HepG2 (cell line): ENCODE data around the gene ARHGAP19. TPM values are rescaled to one million over a fixed set of nuclear protein-coding genes. Genes with fewer than 3 reads are reported as not detected.
A peak's percentile ranks its signal among the peaks of the same experiment; 100 is the strongest.

Source experiments
- BATF2 ChIP-seq: sonication (generic); formaldehyde crosslinking; IDR thresholded peaks from 2 replicates; pipeline ENCODE4 v1.8.0; 2022; ENCODE audit warnings: mild to moderate bottlenecking, missing genetic modification reagents, moderate library complexity
- EEA1 ChIP-seq: sonication (generic); formaldehyde crosslinking; IDR thresholded peaks from 2 replicates; pipeline ENCODE4 v1.5.1; 2020; ENCODE audit warnings: mild to moderate bottlenecking, missing genetic modification reagents, borderline replicate concordance
- EP300 ChIP-seq, 3 experiments: sonication (generic) in 1 of 3; formaldehyde crosslinking in 1 of 3; IDR thresholded peaks; 2 replicates each; pipeline versions ENCODE4 v1.5.1 to v1.6.1; 2011 to 2020; ENCODE audit warnings: low read depth in 2 of 3, low read length in 2 of 3, borderline replicate concordance in 1 of 3, improper control_type of control experiment in 1 of 3, mild to moderate bottlenecking in 1 of 3, missing genetic modification reagents in 1 of 3, moderate library complexity in 1 of 3
- FOXK1 ChIP-seq: sonication (generic); formaldehyde crosslinking; IDR thresholded peaks from 2 replicates; pipeline ENCODE4 v1.4.0; 2020; ENCODE audit warnings: low read depth, missing genetic modification reagents, borderline replicate concordance
- FOXO4 ChIP-seq: sonication (generic); formaldehyde crosslinking; conservative IDR thresholded peaks from 2 replicates; pipeline ENCODE4 v1.8.1; 2023; ENCODE audit warnings: missing genetic modification reagents
- GLMP ChIP-seq: sonication (generic); formaldehyde crosslinking; IDR thresholded peaks from 2 replicates; pipeline ENCODE4 v1.9.0; 2021; ENCODE audit warnings: missing genetic modification reagents, mild to moderate bottlenecking, borderline replicate concordance
- HNRNPLL ChIP-seq: fragments of 200-400 bp; formaldehyde crosslinking; IDR thresholded peaks from 2 replicates; pipeline ENCODE4 v1.6.1; 2017; ENCODE audit warnings: mild to moderate bottlenecking, low read depth, low read length; ENCODE audit not compliant: poor library complexity, severe bottlenecking
- HOXA9 ChIP-seq: sonication (generic); formaldehyde crosslinking; IDR thresholded peaks from 2 replicates; pipeline ENCODE4 v1.8.1; 2022; ENCODE audit warnings: missing genetic modification reagents, mild to moderate bottlenecking, moderate library complexity, borderline replicate concordance
- KDM3A ChIP-seq: IDR thresholded peaks from 2 replicates; pipeline ENCODE4 v1.6.1; 2018; ENCODE audit warnings: low read depth, missing compliant biosample characterization
- KDM5B ChIP-seq: sonication (generic); formaldehyde crosslinking; IDR thresholded peaks from 2 replicates; pipeline ENCODE4 v1.4.0; 2020; ENCODE audit warnings: missing genetic modification reagents, mild to moderate bottlenecking, borderline replicate concordance
- NR2F1 ChIP-seq, 2 experiments: fragments of 450-650 bp in 1 of 2; formaldehyde crosslinking in 1 of 2; IDR thresholded peaks; 2 replicates each; pipeline versions ENCODE4 v1.5.0 to v1.6.1; 2016 to 2020; ENCODE audit warnings: mild to moderate bottlenecking in 1 of 2, missing compliant biosample characterization in 1 of 2, missing genetic modification reagents in 1 of 2, moderate library complexity in 1 of 2
- U2AF1 ChIP-seq: fragments of 200-400 bp; formaldehyde crosslinking; optimal IDR thresholded peaks from 2 replicates; pipeline ENCODE3; 2017; ENCODE audit warnings: mild to moderate bottlenecking, low read depth, low read length
- ZBTB33 ChIP-seq: sonication (generic); formaldehyde crosslinking; IDR thresholded peaks from 2 replicates; pipeline ENCODE4 v1.4.0; 2020; ENCODE audit warnings: missing genetic modification reagents
- ZFP91 ChIP-seq: sonication (generic); formaldehyde crosslinking; IDR thresholded peaks from 2 replicates; pipeline ENCODE4 v1.9.0; 2022; ENCODE audit warnings: missing genetic modification reagents, mild to moderate bottlenecking, borderline replicate concordance
- ZIK1 ChIP-seq: sonication (generic); formaldehyde crosslinking; IDR thresholded peaks from 2 replicates; pipeline ENCODE4 v1.5.0; 2020; ENCODE audit warnings: mild to moderate bottlenecking, low read depth, missing genetic modification reagents, borderline replicate concordance
- ZMAT3 ChIP-seq: sonication (generic); formaldehyde crosslinking; conservative IDR thresholded peaks from 2 replicates; pipeline ENCODE4 v1.7.0; 2021; ENCODE audit warnings: missing genetic modification reagents
- ZNF160 ChIP-seq: sonication (generic); formaldehyde crosslinking; IDR thresholded peaks from 2 replicates; pipeline ENCODE4 v1.8.0; 2022; ENCODE audit warnings: mild to moderate bottlenecking, inconsistent platforms, missing genetic modification reagents
- ZNF431 ChIP-seq: sonication (generic); formaldehyde crosslinking; IDR thresholded peaks from 2 replicates; pipeline ENCODE4 v1.9.0; 2022; ENCODE audit warnings: missing genetic modification reagents, low read depth, mild to moderate bottlenecking, borderline replicate concordance
- ZNF496 ChIP-seq: sonication (generic); formaldehyde crosslinking; IDR thresholded peaks from 2 replicates; pipeline ENCODE4 v1.8.1; 2023; ENCODE audit warnings: mild to moderate bottlenecking, moderate library complexity, missing genetic modification reagents; ENCODE audit not compliant: insufficient replicate concordance
- ZNF672 ChIP-seq: sonication (generic); formaldehyde crosslinking; IDR thresholded peaks from 2 replicates; pipeline ENCODE4 v1.8.1; 2022; ENCODE audit warnings: missing genetic modification reagents
- ZNF709 ChIP-seq: sonication (generic); formaldehyde crosslinking; IDR thresholded peaks from 2 replicates; pipeline ENCODE4 v1.5.0; 2020; ENCODE audit warnings: mild to moderate bottlenecking, missing genetic modification reagents
- polyA plus RNA-seq, 8 experiments: library from polyadenylated mRNA; depleted of rRNA in 3 of 8; stranded (reverse) in 7 of 8; unstranded in 1 of 8; fragments of >200 nt; fragmentation: Illumina TruSeq in 4 of 8; extraction: Trizol in 4 of 8; gene quantifications; 2 replicates each; pipeline versions ENCODE4 v1.2.1 to v1.2.3, GENCODE V29; 2011 to 2016; ENCODE audit warnings: low read depth in 4 of 8, missing spikeins in 1 of 8, mixed read lengths in 1 of 8; ENCODE audit not compliant: insufficient read depth in 1 of 8
- total RNA-seq, 5 experiments: library from RNA; depleted of rRNA; stranded (reverse); fragments of >200 nt; fragmentation: Illumina TruSeq; extraction: Trizol; gene quantifications; 2 replicates each; pipeline ENCODE4 v1.2.3, GENCODE V29; 2016; ENCODE audit warnings: low read depth in 1 of 5

Gene ARHGAP19
- total and polyA plus RNA-seq, 2 of the 13 experiments (the other 11 are each of a cell fraction or from before 2014, with no cell fraction given) = 7.6 to 10.0 TPM

GRCh38 chr10:97320480-97321031, 28.1 kb upstream of the ARHGAP19 start (continued):
- TF ChIP-seq ZBTB33 (CRISPR knock-in tag) (peak; percentile 34; the same call in 1 of the 2 replicates), ZMAT3 (no peak), GLMP (CRISPR knock-in tag) (no peak), ZIK1 (CRISPR knock-in tag) (no peak), U2AF1 (peak; percentile 12), ZNF160 (CRISPR knock-in tag) (no peak), ZNF431 (CRISPR knock-in tag) (no peak), HNRNPLL (no peak), HOXA9 (CRISPR knock-in tag) (0 out of 2 replicates have a peak, but pooled peaks have one; percentile 34), EEA1 (peak; percentile 5; the same call in 1 of the 2 replicates), BATF2 (CRISPR knock-in tag) (0 out of 2 replicates have a peak, but pooled peaks have one; percentile 66), KDM5B (CRISPR knock-in tag) (no peak), FOXO4 (no peak), ZNF496 (CRISPR knock-in tag) (no peak), ZNF672 (CRISPR knock-in tag) (peak; percentile 63; the same call in 1 of the 2 replicates), KDM3A (CRISPR knock-in tag) (no peak), ZNF709 (0 out of 2 replicates have a peak, but pooled peaks have one; percentile 12), EP300 (IDR thresholded peaks at IDR 0.05; ENCODE audit: low read depth in 2 of 2, low read length in 2 of 2) (no peak), EP300 (CRISPR knock-in tag; IDR thresholded peaks at IDR 0.05; ENCODE audit: borderline replicate concordance) (no peak), ZFP91 (peak; percentile 45; the same call in 1 of the 2 replicates), NR2F1 (CRISPR knock-in tag; IDR thresholded peaks at IDR 0.05) (no peak), FOXK1 (no peak)
